A204.1 (cell line): ENCODE measurements around the gene DAG1.

Experiments
- FAIRE-seq: peaks from 2 replicates; lab custom pipeline; 2012; peaks lifted over from hg19 to GRCh38; lab: Jason Lieb, UNC

Gene DAG1

DNA sequence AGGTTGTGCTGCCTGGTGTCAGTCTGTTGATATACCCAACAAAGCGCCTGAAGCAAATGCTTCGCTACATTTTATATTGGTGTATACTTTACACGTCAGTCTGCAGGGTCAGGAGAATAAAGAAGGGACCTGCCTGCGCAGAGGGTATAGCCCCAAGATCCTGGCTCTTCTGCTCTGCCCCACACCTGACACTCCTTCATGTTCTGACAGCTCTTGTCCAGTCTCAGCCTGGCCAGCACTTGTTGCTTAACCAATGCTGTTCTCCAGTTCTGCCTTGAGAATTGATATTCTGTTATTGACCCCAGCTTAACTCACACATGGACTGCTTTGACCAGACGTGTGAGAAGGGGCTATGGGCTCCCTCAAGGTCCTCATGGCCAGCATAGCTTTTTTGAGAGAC is 48.4 kb downstream of the DAG1 start:
- no peak for FAIRE-seq

- FAIRE-seq, result no peak
Measured at GRCh38 chr3:49519296-49519695, 49.2 kb downstream of the DAG1 start.

GRCh38 chr3:49519916-49520385 is 49.9 kb downstream of the DAG1 start:
- no peak for FAIRE-seq

DNA sequence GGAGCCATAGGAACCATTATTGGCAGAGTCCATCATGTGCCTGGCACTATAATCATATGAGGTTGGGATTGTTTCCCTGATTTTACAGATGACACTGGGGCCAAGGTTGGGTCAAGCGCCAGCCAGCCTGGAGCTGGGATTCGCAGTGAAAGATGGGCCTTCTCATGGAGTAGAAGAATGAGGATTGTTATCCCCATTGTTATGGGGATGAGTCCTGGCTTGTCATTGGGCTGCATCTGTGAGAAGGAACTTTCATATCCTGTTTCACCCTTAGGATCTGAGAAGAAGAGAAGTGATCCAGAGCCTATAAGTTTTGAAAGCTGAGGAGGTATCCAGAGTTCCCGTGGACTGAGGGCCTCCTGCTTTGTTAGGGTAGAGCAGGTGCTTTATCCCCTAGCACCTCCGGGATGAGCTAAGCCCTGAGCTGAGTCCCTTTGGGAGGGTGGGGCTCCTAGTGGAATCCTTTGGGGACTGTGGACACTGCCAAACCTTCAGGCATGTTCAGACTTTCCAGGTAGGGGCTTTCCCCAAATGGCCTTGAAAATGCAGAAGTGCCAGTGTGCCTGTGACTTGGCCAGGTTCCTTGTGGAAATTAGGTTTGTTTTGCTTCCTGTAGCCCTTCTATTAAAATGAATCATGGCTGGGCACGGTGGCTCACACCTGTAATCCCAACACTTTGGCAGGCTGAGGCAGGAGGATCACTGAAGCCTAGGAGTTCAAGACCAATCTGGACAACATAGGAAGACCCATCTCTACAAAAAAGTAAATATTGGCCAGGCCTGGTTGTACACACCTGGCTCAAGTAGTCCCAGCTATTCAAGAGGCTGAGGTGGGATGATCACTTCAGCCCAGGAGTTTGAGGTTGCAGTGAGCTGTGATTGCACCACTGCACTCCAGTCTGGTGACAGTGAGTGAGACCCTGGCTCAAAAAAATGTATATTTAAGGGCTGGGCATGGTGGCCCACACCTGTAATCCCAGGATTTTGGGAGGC is 54.0 kb downstream of the DAG1 start:
- FAIRE-seq, result no peak

DNA sequence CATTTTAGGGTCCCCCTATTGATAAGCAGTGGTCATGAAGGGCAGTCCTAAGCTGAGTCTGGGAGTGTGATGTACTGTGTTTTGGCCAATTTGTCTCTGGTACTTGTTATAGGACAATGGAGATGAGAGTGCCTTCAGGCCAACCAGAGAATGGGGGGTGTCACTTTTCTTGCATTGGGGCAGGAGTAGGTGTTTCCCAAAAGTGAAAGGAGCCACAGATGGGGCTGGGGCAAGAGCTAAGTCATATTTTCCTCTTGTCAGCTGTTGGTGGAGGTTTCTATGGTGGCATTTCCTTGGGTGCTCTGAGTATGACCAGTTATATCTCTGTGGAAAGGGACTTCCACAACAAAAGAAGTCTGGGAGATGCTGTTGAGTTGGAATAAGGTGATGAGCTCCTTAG is 59.5 kb downstream of the DAG1 start:
- no peak for FAIRE-seq

DNA sequence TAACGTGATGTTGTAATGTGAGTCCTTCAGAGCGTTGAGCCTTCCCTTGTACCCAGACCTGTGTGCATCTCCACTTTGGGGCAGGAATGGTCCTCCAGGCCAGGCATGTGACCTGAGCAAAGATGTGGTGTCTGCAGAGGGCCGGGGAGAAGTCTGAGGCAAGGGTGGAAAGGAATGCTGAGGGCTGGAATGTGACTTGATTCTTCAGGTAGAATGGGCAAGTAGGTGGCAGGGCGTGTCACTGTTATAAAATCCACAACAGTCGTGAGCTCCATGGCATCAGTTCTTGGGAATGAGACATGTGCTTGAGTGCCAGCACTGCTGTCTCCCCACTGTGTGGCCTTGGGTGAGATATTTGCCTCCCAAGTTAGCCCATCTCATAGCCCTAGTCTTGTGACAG is 60.2 kb downstream of the DAG1 start:
- no peak for FAIRE-seq

- no peak for FAIRE-seq
Measured at GRCh38 chr3:49530701-49531100, 60.6 kb downstream of the DAG1 start.

DNA sequence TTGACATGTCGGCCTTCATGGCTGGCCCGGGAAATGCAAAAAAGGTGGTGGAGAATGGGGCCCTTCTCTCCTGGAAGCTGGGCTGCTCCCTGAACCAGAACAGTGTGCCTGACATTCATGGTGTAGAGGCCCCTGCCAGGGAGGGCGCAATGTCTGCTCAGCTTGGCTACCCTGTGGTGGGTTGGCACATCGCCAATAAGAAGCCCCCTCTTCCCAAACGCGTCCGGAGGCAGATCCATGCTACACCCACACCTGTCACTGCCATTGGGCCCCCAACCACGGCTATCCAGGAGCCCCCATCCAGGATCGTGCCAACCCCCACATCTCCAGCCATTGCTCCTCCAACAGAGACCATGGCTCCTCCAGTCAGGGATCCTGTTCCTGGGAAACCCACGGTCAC is 61.2 kb downstream of the DAG1 start:
- FAIRE-seq, result no peak

- no peak for FAIRE-seq
Measured at GRCh38 chr3:49531715-49532114, 61.6 kb downstream of the DAG1 start.

- FAIRE-seq, result no peak
Measured at GRCh38 chr3:49533031-49533430, 63.0 kb downstream of the DAG1 start.

GRCh38 chr3:49533786-49534519 is 63.9 kb downstream of the DAG1 start:
- FAIRE-seq, result no peak

- FAIRE-seq, result no peak
Measured at GRCh38 chr3:49534581-49535441, 64.7 kb downstream of the DAG1 start.

GRCh38 chr3:49535971-49536874 is 66.2 kb downstream of the DAG1 start:
- FAIRE-seq, result no peak

DNA sequence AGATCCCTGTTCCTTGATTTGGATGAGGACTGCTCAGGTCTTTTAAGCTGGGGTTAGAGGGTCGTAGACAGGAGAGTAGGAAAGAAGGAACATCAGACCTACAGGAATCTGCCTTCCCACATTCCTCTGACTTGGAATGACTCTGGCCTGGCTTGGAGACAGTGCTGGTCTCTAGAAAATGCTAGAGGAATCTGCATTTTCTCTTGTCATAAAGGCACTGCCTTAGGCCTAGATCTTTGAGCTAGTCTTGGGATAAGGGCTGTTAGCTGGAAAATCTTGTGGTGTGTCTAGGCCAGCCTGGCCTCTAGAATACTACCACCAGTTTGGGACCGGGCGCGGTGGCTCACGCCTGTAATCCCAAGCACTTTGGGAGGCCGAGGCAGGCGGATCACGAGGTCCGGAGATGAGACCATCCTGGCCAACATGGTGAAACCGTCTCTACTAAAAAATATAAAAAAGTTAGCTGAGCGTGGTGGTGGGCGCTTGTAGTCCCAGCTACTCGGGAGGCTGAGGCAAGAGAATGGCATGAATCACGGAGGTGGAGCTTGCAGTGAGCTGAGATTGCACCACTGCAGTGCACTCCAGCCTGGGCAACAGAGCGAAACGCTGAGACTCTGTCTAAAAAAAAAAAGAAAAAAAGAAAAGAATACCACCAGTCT is 66.9 kb downstream of the DAG1 start:
- FAIRE-seq, result no peak

- FAIRE-seq, result peak; percentile 73
Measured at GRCh38 chr3:49539659-49540560, 69.8 kb downstream of the DAG1 start.

DNA sequence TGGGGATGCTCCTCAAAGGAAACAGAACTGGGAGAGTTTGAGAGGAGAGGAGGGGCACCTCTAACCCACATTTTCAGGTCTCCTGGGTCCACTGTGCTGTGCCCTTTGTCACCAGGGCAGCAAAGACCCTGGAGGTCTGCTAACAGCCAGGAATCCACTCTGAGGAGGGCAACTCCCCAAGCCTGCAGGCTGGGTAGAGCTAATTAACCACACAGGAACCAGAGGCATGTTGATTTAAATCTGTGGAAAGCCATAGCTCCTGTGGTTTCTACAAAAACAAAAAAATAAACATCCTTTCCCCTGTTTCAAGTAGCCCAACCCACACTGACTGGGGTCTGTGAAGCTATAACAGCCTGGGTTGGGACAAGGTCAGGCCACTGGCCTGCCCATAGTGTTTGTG is 82.0 kb downstream of the DAG1 start:
- no peak for FAIRE-seq

DNA sequence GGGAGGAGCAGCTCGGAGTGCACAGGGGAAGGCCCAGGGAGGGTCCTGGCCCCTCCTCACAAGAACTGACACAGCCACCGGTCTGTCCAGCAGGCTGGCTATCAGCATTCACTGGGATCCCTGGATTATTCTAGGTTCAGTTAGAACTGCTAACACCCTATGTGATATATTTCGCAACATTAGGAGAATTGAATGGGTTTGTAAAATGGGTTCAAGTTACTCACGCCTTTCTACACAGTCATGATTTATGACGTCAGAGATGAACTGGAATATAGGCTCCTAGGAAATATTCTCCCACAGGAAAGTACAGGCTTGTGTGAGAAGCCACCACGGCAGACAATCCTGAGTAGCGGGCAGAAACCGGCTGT is 83.2 kb downstream of the DAG1 start:
- no peak for FAIRE-seq

DNA sequence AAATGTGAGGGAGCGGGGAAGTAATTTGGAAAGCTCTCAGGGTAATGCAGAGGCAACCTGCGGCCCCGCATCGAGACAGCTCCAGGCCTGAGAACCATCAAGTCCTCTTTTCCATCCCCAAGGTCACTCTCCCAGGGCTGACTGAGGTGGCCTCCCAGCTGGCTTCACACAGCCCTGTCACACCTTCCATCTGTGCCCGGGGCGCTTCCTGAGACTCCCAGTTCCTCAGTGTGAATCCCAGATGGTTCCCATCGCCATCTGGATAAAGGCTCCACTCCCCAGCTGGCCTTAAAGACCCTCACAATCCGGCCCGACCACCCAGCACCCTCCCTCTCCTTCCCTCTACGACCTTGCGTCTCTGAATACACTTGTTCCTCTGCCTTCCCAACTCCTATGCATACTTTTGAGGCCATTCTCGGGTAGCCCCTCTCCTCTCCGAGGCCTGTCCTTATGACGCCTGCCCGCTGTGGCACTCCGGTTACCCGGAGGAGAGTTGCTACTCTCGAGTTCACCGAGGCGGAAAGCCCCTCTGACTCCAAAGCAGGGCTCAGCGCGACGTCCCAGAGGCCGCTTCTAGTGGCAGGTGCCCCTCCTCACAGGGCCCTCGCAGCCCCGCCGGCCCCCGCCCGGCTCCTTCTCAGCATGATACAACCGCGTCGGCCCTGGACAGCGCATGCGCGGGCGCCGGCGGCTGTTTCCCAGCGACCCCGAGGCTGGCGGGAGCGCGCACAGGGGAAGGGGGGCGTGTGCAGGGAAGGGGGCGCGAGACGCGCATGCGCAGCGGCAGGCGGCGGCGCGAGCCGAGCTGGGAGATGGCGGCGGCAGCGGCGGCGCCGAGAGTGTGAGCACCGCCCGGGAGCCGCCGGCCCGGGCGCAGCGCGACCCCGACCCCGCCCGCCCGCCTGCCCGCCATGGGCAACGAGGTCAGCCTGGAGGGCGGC is 83.9 kb downstream of the DAG1 start, which contains the start of gene BSN:
Gene BSN, plus strand, starts transcription at position 786 of the 941 bp plus-strand sequence. Its CDS starts 126 bp downstream, at position 912.
- no peak for FAIRE-seq
